HG03159 (cell line): ENCODE measurements around the gene DNAH2.

Experiments used
- ATAC-seq: cut with Tn5 transposase; IDR thresholded peaks from one replicate; pipeline ENCODE4 v1.9.1; 2021; ENCODE audit warnings: mild to moderate bottlenecking, moderate library complexity; ENCODE audit not compliant: unreplicated experiment

DNAH2 gene

GRCh38 chr17:7701681-7702080 is 15.9 kb upstream of the DNAH2 start:
- no peak for ATAC-seq

- no peak for ATAC-seq
Measured at GRCh38 chr17:7702776-7703175, 14.8 kb upstream of the DNAH2 start.

DNA sequence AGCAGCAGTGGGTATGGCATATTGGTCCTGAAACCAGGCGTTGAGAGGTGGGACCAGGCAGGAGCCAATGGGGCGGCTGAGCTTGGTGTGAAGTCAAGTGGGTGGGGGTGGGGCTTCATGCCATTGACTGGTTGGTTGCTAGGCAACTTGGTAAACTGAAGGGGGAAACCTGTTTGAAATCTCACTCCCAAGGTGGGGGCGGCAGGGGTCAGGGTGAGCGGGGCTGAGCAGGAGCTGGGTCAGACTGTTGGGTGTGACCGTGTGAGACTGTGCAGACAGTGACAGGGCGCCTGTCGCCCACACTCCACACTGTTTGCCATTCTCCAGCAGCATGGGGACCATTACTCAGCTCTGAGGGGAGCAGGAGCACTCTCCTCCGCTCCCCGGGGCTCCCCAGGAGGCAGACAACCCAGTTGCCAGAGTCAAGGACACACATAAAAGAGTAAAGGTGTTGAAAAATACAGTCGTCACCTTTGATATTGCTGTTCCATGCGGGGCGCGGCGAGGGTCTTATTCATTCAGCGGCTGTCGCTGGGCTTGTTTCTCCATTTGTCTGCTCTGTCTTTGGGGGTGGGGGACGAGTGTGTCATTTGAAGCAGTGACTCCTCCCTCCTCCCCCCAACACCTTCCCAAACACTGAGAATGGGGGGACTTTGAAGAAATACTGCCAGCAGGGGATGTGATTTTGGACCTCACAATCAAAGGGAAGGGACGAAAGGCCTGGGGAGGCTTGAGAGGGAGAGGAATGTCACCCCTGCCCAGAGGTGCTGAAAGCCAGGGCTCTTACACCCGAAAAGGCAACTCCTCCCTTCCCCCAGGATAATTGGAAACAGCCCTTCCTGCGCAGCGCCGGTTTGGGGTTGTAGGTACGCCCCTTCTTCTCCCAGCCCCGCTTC is 13.7 kb upstream of the DNAH2 start:
- ATAC-seq, result no peak

GRCh38 chr17:7704601-7705268 is 12.8 kb upstream of the DNAH2 start, which contains the start of gene EFNB3:
TSS of gene EFNB3 (plus strand) at chr17:7705202. CDS start at chr17:7705599, 397 bp downstream.
- ATAC-seq, result no peak

- no peak for ATAC-seq
Measured at GRCh38 chr17:7705269-7706255, 12.0 kb upstream of the DNAH2 start.

DNA sequence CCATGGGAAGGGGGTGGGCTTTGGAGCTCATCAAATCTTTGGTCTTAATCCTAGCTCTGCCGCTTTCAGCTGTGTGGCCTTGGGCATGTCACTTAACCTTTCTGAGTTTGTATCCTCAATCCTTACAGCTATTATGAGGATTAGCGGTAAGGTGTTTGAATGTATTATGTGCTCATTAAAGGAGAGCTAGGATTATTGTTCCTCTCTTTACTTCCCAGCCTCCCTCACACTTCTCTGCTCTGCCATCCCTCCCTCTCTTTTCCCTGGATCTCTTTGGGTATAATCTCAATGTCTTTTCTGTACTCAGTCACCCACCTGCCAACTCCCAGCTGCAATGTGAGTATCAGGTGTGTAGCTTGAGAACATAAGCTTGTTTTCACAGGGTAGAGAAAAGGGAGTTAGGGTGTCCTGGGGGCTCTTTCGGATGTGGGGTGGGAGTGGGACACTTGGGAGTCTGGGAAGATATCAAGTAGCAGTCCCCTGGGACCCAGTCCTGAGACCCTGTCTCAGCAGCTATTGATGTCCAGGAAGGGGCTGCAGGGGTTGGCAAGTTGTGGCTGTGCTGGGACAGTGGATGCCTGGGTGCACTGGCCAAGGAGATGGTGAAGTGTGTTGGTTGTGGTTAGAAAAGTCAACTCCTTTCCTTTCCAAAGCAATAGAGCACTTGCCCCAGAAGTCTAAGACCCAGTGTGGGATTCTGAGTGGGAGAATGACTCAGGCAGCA is 10.8 kb upstream of the DNAH2 start:
- ATAC-seq, result no peak

GRCh38 chr17:7707446-7707845 is 10.1 kb upstream of the DNAH2 start:
- no peak for ATAC-seq

GRCh38 chr17:7707858-7708750 is 9.4 kb upstream of the DNAH2 start:
- no peak for ATAC-seq

- ATAC-seq, result no peak
Measured at GRCh38 chr17:7709031-7709430, 8.5 kb upstream of the DNAH2 start.

GRCh38 chr17:7710301-7710700 is 7.2 kb upstream of the DNAH2 start:
- ATAC-seq, result no peak

DNA sequence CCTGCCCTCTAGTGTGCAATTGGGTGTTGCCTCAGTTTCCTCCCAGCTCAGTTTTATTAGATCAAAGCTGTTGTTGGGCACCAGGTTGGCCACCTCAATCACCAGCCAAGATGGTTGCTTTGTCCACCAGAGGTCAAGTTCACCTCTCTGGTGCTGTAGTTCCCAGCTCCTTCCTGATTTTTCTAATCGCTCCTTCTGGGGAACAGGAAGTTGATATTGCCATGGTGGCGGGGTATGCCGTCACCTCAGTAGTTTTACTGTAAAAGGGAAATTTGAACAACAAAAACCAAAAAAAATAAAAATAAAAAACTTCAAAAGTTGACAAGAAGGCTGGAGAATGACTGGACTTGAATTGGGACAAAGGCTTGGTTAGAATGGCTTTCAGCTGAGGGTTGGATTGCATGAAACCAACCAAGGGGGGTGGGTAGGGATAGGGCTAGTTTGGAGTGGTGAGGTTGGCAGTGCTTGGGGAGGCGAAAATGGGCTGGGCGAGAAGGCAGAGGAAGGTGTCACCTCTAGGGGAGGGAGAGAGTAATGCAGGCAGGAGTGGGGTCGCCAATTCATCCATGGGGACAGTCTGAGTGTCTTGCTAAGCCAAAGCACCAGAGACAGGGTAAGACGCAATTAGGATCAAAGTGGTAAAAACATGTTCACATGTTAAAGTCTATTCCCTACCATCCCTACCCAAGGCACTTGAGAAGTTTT is 6.3 kb upstream of the DNAH2 start:
- no peak for ATAC-seq

DNA sequence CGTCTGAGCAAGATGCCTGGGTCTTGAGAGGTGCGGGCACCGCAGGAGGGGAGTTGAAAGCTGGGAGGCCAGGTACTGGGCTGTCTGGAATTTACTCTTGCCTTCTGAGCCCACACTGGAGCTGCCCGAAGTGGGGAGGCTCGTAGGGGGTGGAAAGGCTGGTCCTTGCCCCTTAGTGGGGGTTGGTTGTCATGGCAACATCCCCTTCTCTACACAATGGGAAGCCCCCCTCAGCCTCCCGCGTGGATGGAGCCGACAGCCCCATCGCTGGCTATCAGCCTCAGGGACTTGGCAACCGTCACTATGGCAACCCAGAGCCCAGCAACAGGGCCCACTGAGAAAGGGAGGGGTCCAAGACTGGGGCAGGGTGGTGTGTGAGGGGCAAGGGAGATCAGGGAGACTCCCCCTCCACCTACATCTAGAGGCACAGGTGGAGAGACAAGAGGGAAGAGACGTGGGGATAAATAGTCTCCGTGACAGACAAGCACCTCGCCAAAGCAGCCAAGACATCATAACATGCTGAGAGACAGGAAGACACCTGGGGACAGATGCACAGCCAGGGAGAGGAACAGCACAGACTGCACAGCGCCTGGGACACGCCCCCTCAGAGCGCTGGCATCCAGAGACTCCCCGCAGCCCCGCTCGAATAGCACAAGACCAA is 5.3 kb upstream of the DNAH2 start:
- ATAC-seq, result no peak

GRCh38 chr17:7713782-7714181 is 3.8 kb upstream of the DNAH2 start:
- no peak for ATAC-seq

DNA sequence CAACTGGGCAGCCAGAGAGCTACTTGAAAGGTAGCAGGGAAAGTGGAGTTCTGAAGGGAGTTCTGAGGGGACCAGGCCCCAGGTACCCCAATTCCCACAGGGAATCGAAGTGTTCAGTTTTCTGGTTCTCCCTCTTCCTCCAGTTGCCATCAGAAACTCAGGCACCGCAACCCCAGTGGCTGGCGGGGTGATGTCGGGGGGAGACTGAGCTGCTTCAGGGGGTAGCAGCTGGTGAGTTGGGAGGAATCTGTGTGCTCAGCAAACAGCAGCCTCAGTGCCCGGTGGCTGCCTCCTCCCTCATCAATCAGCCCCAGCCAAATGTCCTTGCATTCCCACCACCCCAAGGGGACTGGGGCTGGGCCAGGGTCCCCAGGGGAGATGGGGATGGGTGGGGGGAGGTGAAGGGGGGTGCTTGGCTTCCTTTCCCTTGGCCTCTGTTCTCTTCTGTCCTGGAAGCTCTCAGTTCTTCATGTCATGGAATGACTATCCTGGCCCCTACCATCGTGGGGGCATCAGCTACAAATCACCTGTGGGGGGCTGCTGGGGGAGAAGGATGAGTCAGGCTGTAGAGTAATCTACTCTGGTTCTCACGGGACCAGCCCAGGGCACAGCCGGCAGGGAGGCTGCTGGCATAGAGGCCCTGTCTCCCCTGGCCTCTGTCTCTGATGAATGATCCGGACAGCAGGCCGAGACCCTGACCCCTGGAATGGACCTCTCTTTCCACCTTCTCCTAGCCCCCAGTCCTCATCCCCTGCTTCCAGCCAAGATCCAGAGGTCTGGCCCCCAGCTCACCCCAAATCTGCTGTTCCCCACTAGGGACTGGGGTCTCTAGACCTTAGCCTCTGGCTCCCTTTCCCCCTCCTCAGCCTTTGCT is 2.6 kb upstream of the DNAH2 start:
- ATAC-seq, result no peak

DNA sequence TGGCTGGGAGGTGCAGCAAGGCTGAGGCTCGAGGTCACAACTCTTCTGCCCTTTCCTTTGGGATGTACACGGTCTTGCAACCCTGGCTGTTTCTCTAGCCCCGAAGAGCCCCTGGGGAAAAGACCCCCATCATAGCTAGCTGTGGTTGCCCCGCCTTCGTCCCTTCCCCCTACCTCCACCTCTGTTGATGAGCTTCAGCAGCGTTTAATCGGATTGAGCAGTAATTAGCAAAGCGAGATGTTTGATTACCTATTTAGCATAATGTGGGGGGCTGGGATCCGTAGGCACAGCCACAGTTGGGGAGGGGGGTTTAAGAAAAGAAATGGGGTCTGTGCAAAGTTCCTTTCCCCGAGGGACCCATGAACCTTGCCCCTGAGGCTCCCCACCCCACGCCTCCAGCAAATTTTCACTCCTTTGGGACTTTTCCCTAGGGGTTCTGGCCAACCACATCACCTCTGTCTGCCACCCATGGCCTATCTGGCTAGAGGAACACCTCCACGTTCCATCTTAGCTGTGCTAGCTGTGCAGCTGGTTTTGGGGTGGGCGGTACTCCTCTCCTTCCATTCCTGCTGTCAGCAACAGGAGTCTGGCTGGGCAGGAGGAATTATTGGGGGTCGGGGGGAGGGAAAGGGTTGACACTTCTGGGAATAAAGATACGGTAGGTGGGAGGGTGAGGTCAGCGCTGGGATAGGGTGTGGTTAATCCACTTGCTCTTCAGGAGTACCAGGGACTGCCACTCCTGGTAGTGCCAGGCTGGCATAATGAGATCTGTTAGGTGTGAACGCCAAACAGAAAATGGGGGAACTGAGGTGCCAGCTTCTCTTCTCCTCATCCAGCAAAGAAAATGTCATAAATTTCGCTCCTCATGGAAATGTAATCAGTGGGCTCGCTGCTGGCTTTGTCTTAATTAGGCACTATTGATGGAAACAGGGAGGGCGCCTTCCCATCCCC is 1.3 kb upstream of the DNAH2 start:
- no peak for ATAC-seq

DNA sequence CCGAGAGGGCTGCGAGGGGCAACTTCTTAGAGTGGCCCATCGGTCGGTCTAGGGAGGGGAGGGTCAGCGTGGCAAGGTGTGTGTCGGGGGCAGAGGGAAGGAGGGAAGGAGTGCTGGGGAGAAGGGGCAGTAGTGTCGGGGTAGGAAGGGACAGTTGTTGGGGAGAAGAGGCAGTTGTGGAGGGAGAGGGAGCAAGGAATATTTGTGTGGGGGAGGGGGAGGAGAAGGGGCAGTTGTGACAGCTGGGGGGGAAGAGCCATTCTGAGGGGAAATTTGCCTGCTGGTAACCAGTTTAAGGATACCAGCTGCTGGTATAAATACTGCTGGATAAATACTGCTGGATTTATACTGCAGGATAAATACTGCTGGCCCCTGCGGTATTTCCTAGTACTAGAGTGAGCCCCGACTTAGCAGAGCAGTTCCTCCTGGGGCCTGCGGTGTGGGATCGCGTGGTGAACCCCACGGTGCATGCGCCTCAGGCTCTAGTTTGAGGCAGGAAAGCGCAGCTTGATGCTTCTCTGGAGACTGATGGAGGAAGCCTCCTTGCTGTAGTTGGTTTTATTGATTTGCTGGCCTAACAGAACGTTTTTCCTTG is 309 bp downstream of the DNAH2 start:
- no peak for ATAC-seq
